Stimulated activated CD8-positive, alpha-beta memory T cell treated with anti-CD3 and anti-CD28 coated beads, Interleukin-4, amount 100 ng/mL, for 24 hours (primary cell): ENCODE data around the gene CNPY1.

Source experiments
- DNase-seq: peaks from one replicate; pipeline ENCODE4 v3.0.0-alpha.2; 2020; ENCODE audit warnings: low read depth

Gene CNPY1

GRCh38 chr7:155454183-155455112, 91.9 kb downstream of the CNPY1 start:
- no peak for DNase-seq

- DNase-seq: no peak
These were observed 92.8 kb downstream of the CNPY1 start for GRCh38 chr7:155453296-155454182.

- no peak for DNase-seq
These were observed 93.7 kb downstream of the CNPY1 start for GRCh38 chr7:155452505-155453295.

GRCh38 chr7:155451840-155452239, 94.5 kb downstream of the CNPY1 start:
- no peak for DNase-seq
